Activated CD4-positive, CD25-positive, alpha-beta regulatory T cell (primary cell): ENCODE results near the gene COL28A1.

ENCODE experiments used
- DNase-seq, 4 experiments: peaks; one replicate each; lab custom pipeline; 2025; lab: John Stamatoyannopoulos, UW

Gene COL28A1

GRCh38 chr7:7330997-7331396 is 204.7 kb downstream of the COL28A1 start:
- no peak for DNase-seq

GRCh38 chr7:7329326-7329725 is 206.3 kb downstream of the COL28A1 start:
- no peak for DNase-seq

- DNase-seq = no peak
These were observed 208.2 kb downstream of the COL28A1 start for GRCh38 chr7:7327423-7327822.

GRCh38 chr7:7324698-7325097 is 211.0 kb downstream of the COL28A1 start:
- DNase-seq = no peak

GRCh38 chr7:7323921-7324320 is 211.8 kb downstream of the COL28A1 start:
- DNase-seq = no peak

GRCh38 chr7:7323352-7323751 is 212.3 kb downstream of the COL28A1 start:
- DNase-seq = no peak

GRCh38 chr7:7321681-7322080 is 214.0 kb downstream of the COL28A1 start:
- DNase-seq = no peak

- DNase-seq = no peak
These were observed 217.1 kb downstream of the COL28A1 start for GRCh38 chr7:7318601-7319000.

GRCh38 chr7:7317850-7318249 is 217.8 kb downstream of the COL28A1 start:
- DNase-seq = no peak

GRCh38 chr7:7315851-7316250 is 219.8 kb downstream of the COL28A1 start:
- no peak for DNase-seq

- DNase-seq = no peak
These were observed 223.3 kb downstream of the COL28A1 start for GRCh38 chr7:7312323-7312722.

- DNase-seq = no peak
These were observed 224.7 kb downstream of the COL28A1 start for GRCh38 chr7:7311001-7311400.

- no peak for DNase-seq
These were observed 226.5 kb downstream of the COL28A1 start for GRCh38 chr7:7309203-7309602.
